Fibroblast of lung (primary cell): Measurements from ENCODE around the gene ADA. TPM values are rescaled to one million over a fixed set of nuclear protein-coding genes. Genes with fewer than 3 reads are reported as not detected.

Source experiments
- DNase-seq, 2 donors: peaks; one replicate each; pipeline versions ENCODE4 v3.0.0 to v3.0.0-alpha.2; 2010; ENCODE audit warnings: low read depth in 2 of 2
- H2AFZ ChIP-seq: 2 replicates; pipeline ENCODE4 v1.5.1; 2012; ENCODE audit warnings: low read length, control low read depth, inconsistent platforms
- H3K27ac ChIP-seq: 2 replicates; pipeline ENCODE4 v1.5.1; 2011; ENCODE audit warnings: low read length, control low read depth; ENCODE audit not compliant: insufficient read depth
- H3K27me3 ChIP-seq: 2 replicates; pipeline ENCODE4 v1.5.1; 2011; ENCODE audit warnings: mild to moderate bottlenecking, low read length; ENCODE audit not compliant: control insufficient read depth, insufficient read depth
- H3K36me3 ChIP-seq: 2 replicates; pipeline ENCODE4 v1.5.1; 2011; ENCODE audit warnings: low read length; ENCODE audit not compliant: control insufficient read depth, insufficient read depth
- H3K4me1 ChIP-seq: 2 replicates; pipeline ENCODE4 v1.5.1; 2011; ENCODE audit warnings: low read length; ENCODE audit not compliant: control insufficient read depth, insufficient read depth; ENCODE audit errors: extremely low read depth
- H3K4me2 ChIP-seq: 2 replicates; pipeline ENCODE4 v1.5.1; 2011; ENCODE audit warnings: low read length, control low read depth; ENCODE audit not compliant: insufficient read depth; ENCODE audit errors: extremely low read depth
- H3K4me3 ChIP-seq, 4 experiments: fragments of 200-600 bp in 1 of 4; sonication (generic) in 1 of 4; replicated peaks in 1 of 4; 2 replicates each; pipeline ENCODE4 v1.5.1; 2011 to 2016; ENCODE audit warnings: low read length in 4 of 4, low read depth in 3 of 4, mild to moderate bottlenecking in 3 of 4, control low read depth in 2 of 4, inconsistent platforms in 1 of 4, mixed read lengths in 1 of 4; ENCODE audit not compliant: insufficient read depth in 1 of 4; ENCODE audit errors: control extremely low read depth in 1 of 4
- H3K79me2 ChIP-seq: 2 replicates; pipeline ENCODE4 v1.5.1; 2012; ENCODE audit warnings: mild to moderate bottlenecking, low read length, inconsistent platforms; ENCODE audit not compliant: control insufficient read depth, insufficient read depth
- H3K9ac ChIP-seq: 2 replicates; pipeline ENCODE4 v1.5.1; 2011; ENCODE audit warnings: mild to moderate bottlenecking, low read length, control low read depth; ENCODE audit not compliant: insufficient read depth
- H3K9me3 ChIP-seq: 2 replicates; pipeline ENCODE4 v1.5.1; 2012; ENCODE audit warnings: low read depth, low read length; ENCODE audit not compliant: control insufficient read depth, insufficient read depth
- H4K20me1 ChIP-seq: 2 replicates; pipeline ENCODE4 v1.5.1; 2011; ENCODE audit warnings: low read length; ENCODE audit not compliant: control insufficient read depth, insufficient read depth; ENCODE audit errors: extremely low read depth
- CTCF ChIP-seq, 2 donors: IDR thresholded peaks in 1 of 2; conservative IDR thresholded peaks in 1 of 2; 1 replicate in 1 of 2; 2 replicates in 1 of 2; pipeline ENCODE4 v1.5.1; 2011 to 2012; ENCODE audit warnings: low read length in 2 of 2, control low read depth in 1 of 2, inconsistent platforms in 1 of 2, low read depth in 1 of 2, mild to moderate bottlenecking in 1 of 2
- EZH2 ChIP-seq: IDR thresholded peaks from 2 replicates; pipeline ENCODE4 v1.5.1; 2012; ENCODE audit warnings: low read length, control low read depth, mild to moderate bottlenecking; ENCODE audit errors: missing control alignments
- polyA plus RNA-seq, 2 donors: library from polyadenylated mRNA; depleted of rRNA in 1 of 2; stranded (reverse) in 1 of 2; unstranded in 1 of 2; fragments of >200 nt; gene quantifications; 2 replicates each; pipeline ENCODE4 v1.2.1, GENCODE V29; 2011 to 2012; ENCODE audit warnings: missing spikeins in 1 of 2
- total RNA-seq: library from RNA; depleted of rRNA; stranded (reverse); fragments of >200 nt; gene quantifications from 2 replicates; pipeline ENCODE4 v1.2.1, GENCODE V29; 2014

ADA gene
- total and polyA plus RNA-seq, 2 donors (not counting 1 experiment from before 2014, with no cell fraction given): 5.4 to 21.9 TPM

DNA sequence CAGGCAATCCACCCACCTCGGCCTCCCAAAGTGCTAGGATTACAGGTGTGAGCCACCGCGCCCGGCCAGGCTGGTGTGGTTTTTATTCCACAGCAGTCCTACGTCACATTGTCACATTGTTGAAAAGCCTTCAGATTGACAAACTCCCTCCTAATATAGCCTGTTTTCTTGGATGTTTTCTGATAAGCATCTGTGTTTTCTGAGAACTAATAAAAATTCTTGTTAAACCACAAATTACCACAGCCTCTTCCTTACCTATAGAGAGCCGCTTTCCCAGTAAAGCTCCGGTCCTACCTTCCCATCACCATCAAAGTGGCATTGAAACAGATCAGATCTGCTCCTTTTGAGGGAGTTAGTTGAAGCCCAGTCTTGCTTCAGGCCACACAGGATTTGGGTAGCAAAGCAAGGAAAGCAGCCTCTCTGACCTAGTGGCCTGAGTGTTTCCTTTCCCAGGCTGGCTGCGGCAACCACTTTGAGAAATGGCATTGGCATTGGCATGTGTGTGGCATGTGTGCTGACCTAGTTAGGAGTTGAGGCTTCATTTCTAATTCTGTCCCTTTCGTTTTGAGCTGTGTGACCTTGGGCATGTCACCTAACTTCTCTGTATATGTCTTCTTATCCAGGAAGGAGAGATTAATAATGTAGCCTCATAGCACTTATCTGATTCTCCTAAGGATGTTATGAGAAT, 70.8 kb downstream of the ADA start:
- Histone ChIP-seq H3K4me2 (peak overlapping the region; percentile 11), H3K9me3 (no peaks in the 10 kb centered on the region), H3K27me3 (no peaks in the 10 kb centered on the region), H3K36me3 (no peaks in the 10 kb centered on the region), H3K79me2 (peaks cover 29% of the 10 kb centered on the region), H3K9ac (no peak overlapping the region), H4K20me1 (no peaks in the 10 kb centered on the region), H3K4me1 (peaks cover 21% of the 10 kb centered on the region), H3K27ac (peak overlapping the region; percentile 8), H3K4me3 (no peak overlapping the region), H2AFZ (no peak overlapping the region)
- TF ChIP-seq EZH2 (no peak), CTCF (conservative IDR thresholded peaks at IDR 0.05 in 1 of 2, IDR thresholded peaks at IDR 0.05 in 1 of 2; ENCODE audit: low read depth in 1 of 2, low read length in 2 of 2) (no peak)
- no peak for DNase-seq

- Histone ChIP-seq H3K4me2 (no peak overlapping the region), H3K27me3 (no peaks in the 10 kb centered on the region), H3K9me3 (no peaks in the 10 kb centered on the region), H3K4me3 (no peak overlapping the region), H3K27ac (no peak overlapping the region), H3K4me1 (peaks cover 21% of the 10 kb centered on the region), H2AFZ (no peak overlapping the region), H3K36me3 (no peaks in the 10 kb centered on the region), H3K79me2 (peaks cover 17% of the 10 kb centered on the region), H3K9ac (no peak overlapping the region), H4K20me1 (no peaks in the 10 kb centered on the region)
- TF ChIP-seq EZH2 (no peak), CTCF (conservative IDR thresholded peaks at IDR 0.05 in 1 of 2, IDR thresholded peaks at IDR 0.05 in 1 of 2; ENCODE audit: low read depth in 1 of 2, low read length in 2 of 2) (no peak)
- DNase-seq: peak in 1 of 2 donors; percentile 22
These were observed 72.0 kb downstream of the ADA start for GRCh38 chr20:44579313-44580081.

GRCh38 chr20:44576297-44576696, 75.2 kb downstream of the ADA start:
- no peak overlapping the region for H3K9ac ChIP-seq
- peaks cover 23% of the 10 kb centered on the region for H3K4me1 ChIP-seq

More at GRCh38 chr20:44576297-44576696, 75.2 kb downstream of the ADA start:
- Histone ChIP-seq H4K20me1 (no peaks in the 10 kb centered on the region), H3K36me3 (no peaks in the 10 kb centered on the region), H3K79me2 (no peaks in the 10 kb centered on the region), H3K4me3 (no peak overlapping the region), H2AFZ (no peak overlapping the region), H3K9me3 (no peaks in the 10 kb centered on the region), H3K27me3 (no peaks in the 10 kb centered on the region), H3K4me2 (peak overlapping the region; percentile 18), H3K27ac (peak overlapping the region; percentile 91)
- DNase-seq: peak; percentile 32 to 81
- no peak for TF ChIP-seq EZH2
- peak; percentile 35 to 49 for TF ChIP-seq CTCF (conservative IDR thresholded peaks at IDR 0.05 in 1 of 2, IDR thresholded peaks at IDR 0.05 in 1 of 2; ENCODE audit: low read depth in 1 of 2, low read length in 2 of 2)
